ENCODE measurements around the gene MCTP2. TPM values are rescaled to one million over a fixed set of nuclear protein-coding genes. Genes with fewer than 3 reads are reported as not detected.

The MCTP2 gene, protein sequence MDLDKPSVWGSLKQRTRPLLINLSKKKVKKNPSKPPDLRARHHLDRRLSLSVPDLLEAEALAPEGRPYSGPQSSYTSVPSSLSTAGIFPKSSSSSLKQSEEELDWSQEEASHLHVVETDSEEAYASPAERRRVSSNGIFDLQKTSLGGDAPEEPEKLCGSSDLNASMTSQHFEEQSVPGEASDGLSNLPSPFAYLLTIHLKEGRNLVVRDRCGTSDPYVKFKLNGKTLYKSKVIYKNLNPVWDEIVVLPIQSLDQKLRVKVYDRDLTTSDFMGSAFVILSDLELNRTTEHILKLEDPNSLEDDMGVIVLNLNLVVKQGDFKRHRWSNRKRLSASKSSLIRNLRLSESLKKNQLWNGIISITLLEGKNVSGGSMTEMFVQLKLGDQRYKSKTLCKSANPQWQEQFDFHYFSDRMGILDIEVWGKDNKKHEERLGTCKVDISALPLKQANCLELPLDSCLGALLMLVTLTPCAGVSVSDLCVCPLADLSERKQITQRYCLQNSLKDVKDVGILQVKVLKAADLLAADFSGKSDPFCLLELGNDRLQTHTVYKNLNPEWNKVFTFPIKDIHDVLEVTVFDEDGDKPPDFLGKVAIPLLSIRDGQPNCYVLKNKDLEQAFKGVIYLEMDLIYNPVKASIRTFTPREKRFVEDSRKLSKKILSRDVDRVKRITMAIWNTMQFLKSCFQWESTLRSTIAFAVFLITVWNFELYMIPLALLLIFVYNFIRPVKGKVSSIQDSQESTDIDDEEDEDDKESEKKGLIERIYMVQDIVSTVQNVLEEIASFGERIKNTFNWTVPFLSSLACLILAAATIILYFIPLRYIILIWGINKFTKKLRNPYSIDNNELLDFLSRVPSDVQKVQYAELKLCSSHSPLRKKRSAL
- 1 to 10 TPM; 2.3 to 4.3 TPM for total RNA-seq
- long read RNA-seq, result 0 reads

DNA sequence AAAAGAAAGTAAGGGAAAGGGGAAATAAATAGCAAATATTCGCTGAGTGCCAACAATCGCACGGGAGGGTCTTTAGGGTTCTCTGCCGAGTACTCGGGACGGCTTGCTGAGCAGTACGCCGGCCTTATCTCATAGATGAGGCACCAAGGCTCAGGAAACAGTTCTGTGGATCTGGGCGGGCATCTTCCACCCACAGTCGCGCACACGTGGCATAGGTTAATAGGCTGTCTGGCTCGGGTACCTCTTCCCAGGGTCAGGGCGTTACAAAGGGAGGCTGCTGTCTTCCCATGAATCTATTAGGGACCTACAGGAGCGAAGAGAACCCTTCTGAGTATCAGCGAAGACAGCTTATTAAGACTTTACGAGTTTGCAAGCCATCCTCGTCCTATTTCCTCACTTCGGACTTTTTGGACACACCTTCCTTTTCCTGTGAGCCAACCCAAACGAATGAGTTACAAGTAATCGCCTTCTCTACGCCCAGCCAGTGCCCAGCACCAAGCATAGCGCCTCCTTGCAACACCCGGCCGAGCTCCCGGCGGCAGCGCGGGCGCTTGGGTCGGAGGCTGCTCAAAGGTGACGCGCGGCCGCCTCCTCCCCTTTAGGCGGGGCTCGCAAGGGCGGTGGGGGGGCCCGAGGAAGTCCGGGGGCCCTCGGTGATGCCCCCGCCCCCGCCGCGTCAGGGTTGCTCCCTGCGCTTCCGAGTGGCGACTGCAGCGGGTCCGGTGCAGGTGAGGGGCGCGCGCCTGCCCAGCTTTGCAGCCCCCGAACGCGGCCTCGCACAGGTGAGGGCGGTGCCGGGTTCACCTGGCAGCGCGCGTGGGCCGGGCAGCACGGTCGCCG lies at the start of gene MCTP2:
MCTP2 (plus strand) TSS at position 679 of the 840 bp plus-strand sequence. CDS start 66,705 bp downstream, outside the sequence.
- intact Hi-C loops (cut with DNase I), result no loop called here
- peak; percentile 82 for DNase-seq
- peak; percentile 94 to 96 for ATAC-seq

DNA sequence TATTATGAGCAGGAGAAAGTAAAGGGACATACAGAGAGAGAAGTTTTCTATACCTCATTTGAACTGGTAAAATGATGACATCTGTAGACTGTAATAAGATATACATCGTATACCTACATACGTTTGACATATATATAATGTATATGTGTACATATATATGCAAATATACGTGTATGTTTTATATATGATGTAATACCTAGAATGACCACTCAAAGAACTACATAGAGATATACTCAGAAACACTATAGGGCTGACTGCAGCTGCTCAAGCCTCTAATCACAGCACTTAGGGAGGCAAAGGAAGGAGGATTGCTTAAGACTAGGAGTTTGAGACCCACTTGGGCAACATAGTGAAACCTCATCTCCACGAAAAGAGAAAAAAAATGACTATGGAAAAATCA lies 48.5 kb upstream of the MCTP2 start:
- DNase-seq (no peak), ATAC-seq (no peak)
- intact Hi-C loops (cut with DNase I), result no loop called here

DNA sequence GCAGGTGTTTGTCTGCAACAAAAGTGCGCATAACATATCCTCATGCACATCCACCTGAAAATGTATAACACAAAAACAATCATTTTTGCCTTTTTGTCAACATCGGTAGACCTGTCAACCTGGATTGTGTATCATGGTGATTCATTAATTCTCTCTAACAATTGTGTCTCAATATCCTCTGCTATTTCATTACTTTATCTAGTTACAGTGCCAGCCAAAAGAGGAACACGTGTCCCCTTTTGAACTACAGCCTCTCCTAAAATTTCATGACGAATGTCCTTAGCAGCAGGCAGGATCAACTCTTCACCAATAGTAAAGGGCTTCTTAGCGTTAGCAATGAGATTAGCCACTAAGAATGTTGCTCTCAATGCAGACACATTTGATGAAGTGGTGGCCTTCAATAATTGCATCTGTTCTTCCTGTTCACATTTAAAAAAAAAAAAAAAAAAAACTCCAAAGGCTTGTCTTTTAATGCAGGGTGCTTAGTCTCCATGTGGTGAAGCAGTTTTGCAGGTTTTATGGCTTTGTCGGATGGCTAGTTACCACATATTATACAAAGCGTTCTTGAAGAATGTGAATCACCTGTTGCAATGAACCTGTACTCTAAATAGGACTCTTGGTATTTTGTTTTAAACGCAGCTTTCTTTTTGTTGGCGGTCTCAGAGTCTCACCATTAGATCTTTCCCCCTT lies 45.7 kb upstream of the MCTP2 start:
- intact Hi-C loops (cut with DNase I), result no loop called here
- ATAC-seq, result no peak
- no peak for DNase-seq

DNA sequence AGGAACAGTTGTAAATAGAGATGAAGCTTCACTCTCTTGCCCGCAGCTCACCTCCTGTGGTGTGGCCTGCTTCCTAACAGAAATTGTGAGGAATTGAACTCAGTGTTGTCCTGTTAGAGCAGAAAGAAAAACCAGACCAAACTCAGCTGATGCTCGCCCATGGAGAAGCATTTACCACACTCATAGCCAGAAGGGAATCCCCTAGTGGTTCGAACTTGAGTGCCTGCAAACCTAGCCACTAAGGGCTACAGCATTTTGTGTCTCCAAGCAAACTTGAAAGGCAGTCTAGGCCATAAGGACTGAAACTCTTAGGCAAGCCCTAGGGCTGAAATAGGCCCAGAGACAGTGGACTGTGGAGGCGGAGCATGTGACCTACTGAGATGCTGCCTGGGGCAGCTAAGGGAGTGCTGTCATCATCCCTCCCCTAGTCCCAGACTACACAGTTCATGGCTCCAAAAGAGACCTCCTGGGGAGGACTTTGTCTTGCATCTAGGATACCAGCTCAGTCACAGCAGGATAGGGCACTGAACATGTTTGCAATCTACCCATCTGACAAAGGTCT lies 44.5 kb upstream of the MCTP2 start:
- DNase-seq (no peak), ATAC-seq (no peak)
- intact Hi-C loops (cut with DNase I), result no loop called here

DNA sequence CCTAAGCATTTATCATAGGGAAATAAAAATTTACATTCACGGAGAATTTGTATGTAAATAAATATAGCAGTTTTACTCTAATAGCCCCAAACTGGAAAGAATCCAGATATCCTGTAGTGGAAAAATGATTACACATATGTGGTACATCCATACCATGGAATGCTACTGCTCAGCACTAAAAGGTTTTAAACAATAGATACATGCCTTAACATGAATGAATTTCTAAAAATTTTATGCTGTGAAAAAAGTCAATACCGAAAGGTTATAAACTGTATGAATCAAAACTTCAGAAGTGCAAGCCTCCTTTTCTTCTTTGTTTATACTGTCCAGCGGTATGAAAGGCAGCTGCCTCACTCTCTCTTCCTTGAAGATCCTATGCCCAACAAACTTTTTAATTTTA lies 37.5 kb upstream of the MCTP2 start:
- ATAC-seq (no peak), DNase-seq (no peak)
- intact Hi-C loops (cut with DNase I), result no loop called here

DNA sequence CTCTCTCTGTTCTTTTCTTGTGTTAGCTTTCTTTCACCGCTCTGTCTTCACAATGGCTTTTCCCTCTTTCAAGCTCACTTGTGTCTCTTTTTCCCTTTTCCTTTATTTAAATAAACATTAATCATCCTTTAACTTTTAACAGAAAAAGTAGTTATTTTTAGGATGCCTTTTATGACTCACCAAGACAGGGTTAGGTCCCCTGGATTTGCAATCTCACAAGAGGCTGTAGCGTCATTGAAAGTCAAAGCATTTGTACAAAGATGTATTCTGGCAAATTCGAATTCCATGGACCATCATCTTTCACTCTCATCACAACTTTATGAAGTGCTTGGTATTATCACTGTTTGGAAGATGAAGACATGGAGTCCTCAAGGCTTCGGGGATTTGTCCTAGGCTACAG lies 34.8 kb upstream of the MCTP2 start:
- DNase-seq (no peak), ATAC-seq (no peak)
- intact Hi-C loops (cut with DNase I), result no loop called here

DNA sequence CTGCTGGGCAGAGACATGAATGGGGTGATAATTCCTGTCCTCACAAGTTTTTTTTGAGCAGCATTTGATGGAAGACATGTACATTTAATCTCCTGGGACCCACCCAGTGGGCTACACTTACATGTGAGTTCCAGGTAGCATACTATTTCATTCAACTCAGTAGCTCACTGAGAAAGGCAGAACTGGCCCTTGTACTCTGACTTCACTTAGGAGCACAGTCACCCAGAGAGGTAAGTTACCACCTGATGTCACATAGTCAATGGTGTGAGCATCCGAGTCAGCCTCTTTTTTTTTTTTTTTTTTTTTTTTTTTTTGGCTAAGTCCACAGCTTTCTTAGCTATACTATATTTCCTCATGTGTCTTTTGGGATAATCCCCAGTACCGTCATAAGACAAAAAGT lies 32.7 kb upstream of the MCTP2 start:
- no peak for DNase-seq
- no peak for ATAC-seq
- intact Hi-C loops (cut with DNase I), result no loop called here

DNA sequence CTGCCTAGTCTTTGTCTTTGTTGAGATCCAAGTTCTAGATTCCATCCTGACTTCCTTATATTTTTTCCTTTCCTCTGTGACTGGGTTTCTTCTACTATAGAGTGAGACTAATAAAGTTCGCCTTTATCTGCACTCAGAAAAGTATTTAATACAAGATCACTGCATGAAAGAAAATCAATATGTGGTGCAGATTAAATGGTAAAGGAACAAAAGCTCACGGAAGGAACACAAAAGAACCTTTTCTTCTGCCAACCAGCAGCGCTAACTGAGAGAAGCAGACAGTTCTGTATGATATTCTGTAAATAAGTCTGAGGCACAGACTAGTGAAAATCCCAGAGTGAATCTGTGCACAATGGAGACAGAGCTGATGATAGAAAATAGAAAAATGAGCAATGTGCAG lies 31.6 kb upstream of the MCTP2 start:
- DNase-seq (no peak), ATAC-seq (no peak)
- intact Hi-C loops (cut with DNase I), result no loop called here

DNA sequence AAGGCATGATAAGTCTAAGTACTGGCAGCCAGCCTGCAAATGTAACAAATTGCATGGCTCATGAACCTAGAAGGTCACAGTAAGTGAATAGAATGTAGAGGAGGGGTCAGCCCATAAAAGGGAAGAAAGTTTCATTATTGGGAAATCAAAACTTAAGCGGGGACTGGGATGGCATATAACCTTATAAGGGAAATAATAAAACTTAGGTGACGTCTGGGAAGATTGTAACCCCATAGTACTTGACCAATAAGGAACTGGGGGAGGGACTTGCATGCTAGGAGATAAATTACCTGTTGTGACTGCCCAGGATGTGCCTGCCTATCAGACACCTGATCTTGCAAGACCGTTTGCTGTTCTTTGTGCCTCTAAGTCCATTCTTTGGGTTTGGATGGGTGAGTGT lies 28.1 kb upstream of the MCTP2 start:
- no peak for ATAC-seq
- intact Hi-C loops (cut with DNase I), result no loop called here
- DNase-seq, result no peak

DNA sequence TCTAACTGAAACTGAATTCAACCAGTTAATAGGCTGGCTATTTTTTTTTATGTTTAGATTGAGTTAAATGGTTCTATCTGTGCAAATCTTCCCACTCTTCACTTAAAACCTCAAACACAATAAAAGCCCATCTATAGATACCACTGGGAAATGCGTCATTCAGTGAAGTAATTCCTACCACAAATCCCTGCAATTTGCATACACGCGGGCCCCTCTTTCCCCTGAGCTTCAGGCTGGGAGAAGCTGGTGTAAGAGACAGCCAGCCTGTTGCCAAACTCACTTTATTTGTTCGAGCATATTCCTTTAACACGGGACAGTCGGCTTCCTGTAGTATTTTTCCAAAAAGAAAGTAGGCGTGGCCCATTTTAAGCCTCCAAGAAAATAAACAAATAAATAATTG lies 26.0 kb upstream of the MCTP2 start:
- intact Hi-C loops (cut with DNase I), result no loop called here
- ATAC-seq (no peak), DNase-seq (no peak)

DNA sequence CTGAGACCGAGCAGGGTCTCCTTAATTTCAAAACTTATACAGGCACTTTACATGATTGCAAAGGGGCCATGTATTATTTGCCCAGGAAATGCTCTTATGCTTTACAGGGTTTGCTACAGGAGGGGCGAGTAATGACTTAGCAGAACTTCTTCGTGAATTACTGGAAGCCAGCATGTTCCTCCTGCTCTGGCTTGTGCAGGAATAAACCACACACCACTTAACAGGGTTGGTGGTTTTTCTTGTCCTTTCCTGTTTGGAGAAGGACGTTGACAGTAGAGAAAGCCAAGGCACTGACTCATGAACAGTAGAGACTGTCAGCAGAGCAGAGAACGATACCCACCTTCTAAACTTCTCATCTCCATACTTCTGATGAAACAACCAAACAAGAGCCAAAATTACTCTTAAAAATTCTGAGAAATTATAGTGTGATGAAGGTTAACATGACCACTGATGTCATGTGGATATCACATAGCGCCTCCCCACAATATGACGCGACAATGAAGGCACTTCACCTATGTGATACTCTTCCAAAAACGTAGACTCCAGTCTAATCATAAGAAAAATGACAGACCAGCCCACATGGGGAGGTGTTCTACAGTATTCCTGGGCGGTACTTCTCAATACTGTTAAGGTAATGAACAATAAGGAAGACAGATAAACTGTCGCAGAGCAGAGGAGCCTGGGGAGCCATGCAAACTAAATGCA lies 24.7 kb upstream of the MCTP2 start:
- ATAC-seq (peak in 1 of 2 donors; percentile 47), DNase-seq (no peak)
- intact Hi-C loops (cut with DNase I), result no loop called here

DNA sequence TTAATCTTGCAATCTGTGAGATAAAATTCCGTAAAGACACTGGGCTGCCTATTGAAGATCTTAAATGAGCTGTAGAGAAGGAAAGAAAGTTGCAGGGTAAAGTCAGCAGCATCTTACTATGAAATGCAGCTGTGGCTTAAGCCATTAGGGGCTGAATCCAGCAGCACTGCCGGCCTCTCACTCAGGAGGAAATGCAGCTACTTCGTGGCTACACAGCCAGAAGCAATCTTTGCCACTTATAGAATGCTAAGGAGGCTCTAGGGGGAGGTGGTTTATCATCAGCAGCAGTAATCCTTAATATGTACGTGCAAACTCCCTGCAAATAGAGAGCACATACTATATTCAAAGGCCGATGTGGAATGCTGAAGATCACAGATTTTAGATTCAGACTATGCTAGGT lies 19.1 kb upstream of the MCTP2 start:
- DNase-seq, result no peak
- intact Hi-C loops (cut with DNase I), result no loop called here
- no peak for ATAC-seq

DNA sequence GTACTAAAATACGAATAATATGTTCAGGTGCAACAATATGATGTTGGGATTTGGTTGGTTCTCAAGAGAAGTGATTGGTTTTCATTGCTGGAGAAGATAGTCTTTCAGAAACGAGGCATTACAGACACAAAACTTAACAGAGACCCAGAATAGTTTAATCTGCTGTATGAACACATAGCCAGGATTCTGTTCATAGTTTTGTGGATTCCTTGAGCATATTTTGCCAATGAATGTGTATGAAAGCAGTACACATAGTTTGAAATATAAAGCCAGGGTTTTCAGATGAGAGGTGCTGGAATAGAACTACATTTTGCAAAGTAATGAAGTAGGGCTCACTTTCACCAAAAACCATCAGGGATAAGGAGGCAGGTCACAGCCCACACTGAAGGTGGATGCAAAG lies 5.7 kb upstream of the MCTP2 start:
- DNase-seq (no peak), ATAC-seq (no peak)
- intact Hi-C loops (cut with DNase I), result no loop called here

DNA sequence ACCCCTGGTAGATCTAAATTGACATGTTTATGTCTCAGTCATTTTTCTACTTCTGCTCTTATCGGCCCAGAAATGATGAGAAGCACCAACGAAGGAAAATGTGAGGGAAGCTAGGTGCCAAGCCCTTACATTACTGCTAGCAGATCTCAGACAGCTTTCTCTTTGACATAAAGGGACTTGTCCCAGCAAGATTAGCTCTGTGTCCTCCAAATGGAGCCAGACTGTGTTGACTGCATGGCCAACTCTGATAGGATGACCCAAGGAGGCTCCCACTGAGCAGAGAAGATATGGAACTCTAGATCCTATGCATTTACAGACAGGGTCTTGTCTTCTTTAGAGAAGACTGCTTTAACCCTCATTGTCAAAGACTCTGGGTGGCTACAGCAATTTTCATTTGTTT lies 2.8 kb upstream of the MCTP2 start:
- DNase-seq, result no peak
- intact Hi-C loops (cut with DNase I), result no loop called here
- ATAC-seq, result no peak

DNA sequence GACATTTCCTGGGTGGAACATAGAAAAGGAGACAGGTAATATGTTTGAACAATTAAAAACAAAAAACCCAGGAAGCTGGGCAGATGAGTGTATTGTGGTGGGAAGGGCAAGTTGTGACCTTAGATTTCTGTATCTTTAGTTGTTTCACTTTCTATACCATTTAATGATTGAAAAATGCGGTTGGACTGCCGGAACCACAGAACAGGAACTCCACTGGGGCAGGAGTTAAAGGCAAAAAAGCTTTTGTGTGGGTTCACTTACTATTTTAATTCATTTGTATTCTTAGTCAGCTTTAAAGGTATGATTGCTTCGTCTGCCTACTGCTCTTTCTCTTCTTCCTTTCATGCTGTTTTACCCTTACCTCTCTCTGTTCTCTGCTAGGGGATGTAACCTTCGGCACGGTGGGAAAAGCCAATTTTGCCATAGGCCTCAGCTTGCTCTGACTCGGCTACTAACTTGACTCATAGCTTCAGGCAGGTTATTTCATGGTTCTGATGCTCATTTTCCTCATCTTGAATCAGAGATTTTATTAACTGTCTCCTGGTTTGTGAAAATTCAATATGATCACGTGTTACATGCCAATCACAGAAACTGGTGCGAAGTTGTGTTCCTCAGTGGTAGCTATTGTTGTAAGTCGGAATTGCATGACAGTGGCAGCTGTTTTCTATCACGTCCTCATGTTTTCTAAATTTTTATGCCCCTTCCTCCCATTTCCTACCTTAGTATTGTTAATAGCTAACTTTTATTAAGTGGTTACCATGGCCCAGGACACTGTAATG lies 1.6 kb upstream of the MCTP2 start:
- ATAC-seq, result no peak
- DNase-seq, result no peak
- intact Hi-C loops (cut with DNase I), result no loop called here

DNA sequence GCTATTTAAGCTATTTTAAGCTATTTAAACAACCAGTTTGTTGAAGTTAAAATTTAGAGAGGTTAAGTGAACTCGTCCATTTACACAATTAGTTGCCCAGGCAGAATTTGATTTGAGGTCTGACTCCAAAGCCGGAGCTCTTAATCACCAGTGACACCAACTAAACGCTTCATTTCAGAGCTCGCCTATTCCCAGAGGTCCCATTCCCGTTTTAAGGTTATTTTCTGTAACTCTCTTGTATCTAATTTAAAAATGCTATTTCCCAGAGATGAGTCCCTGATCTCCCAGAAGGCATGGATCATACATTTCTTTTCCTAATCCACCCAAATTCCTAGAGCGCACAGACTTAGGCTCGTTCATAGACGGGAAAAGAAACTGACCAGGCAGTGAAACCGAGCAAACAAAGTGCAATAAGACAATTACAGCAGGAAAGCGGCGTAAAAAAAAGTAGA lies 904 bp upstream of the MCTP2 start:
- ATAC-seq (peak in 1 of 2 donors; percentile 13), DNase-seq (no peak)

DNA sequence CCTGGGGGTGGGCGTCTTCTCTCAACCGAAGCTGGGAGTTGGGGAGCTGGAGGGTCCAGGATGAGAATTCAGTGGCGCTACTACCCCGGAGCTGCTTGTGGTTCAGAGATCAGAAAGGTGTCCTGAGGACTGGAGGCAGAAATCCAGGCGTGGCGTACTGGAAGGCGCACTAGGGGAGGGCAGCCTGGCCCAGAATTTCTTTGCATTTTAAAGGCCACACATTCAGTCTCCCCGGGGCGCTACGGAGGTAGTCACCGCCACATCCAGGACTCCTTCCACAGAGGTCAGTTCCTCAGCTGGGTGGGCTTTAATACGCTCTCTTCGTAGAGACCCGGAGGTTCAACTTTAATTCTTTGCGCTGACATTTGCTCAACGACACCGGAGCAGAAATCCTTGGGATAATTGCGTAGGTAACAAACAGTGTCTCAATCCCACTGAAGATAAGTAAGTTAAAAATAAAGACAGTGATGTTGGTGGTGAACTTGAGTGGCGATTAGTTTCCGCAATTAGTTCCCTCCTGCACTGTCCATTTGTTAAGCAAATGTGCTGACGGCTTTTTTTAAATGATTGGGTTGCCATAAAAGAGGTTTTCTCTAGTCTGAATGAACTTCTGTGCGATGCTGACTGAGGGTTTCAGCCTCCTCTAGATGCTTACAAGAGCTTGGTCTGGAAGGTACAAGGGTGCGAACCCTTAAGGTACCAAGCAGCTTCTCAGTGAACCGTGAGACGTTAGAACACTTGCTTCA lies 535 bp downstream of the MCTP2 start:
- intact Hi-C loops (cut with DNase I), result no loop called here
- ATAC-seq, result peak; percentile 23 to 38
- DNase-seq, result no peak

More for the DNA sequence above, 904 bp upstream of the MCTP2 start:
- intact Hi-C loops (cut with DNase I), result no loop called here

All from left cardiac atrium (tissue), 4 donors.